Fibroblast of skin of right biceps (primary cell): ENCODE measurements around the gene NKD2.
"Not testable (repeated sequence)": the region's sequence is repeated elsewhere in the genome, so short reads cannot be mapped to it uniquely, and the experiment has no call there.

ENCODE experiments used
- DNase-seq: peaks from one replicate; pipeline ENCODE4 v3.0.0-alpha.2; 2013

NKD2 gene

GRCh38 chr5:1008451-1009358 lies at the start of gene NKD2:
TSS of gene NKD2 (plus strand) at chr5:1008802. CDS start at chr5:1009058, 256 bp downstream.
- DNase-seq: no peak

GRCh38 chr5:959581-960531 lies 48.7 kb upstream of the NKD2 start:
- DNase-seq: no peak

- no peak for DNase-seq
Observed at GRCh38 chr5:960551-960950, 48.1 kb upstream of the NKD2 start.

- no peak for DNase-seq
Observed at GRCh38 chr5:961002-961710, 47.4 kb upstream of the NKD2 start.

GRCh38 chr5:961711-962240 lies 46.8 kb upstream of the NKD2 start:
- DNase-seq: no peak

- no peak for DNase-seq
Observed at GRCh38 chr5:962386-962785, 46.2 kb upstream of the NKD2 start.

- no peak for DNase-seq
Observed at GRCh38 chr5:962801-963200, 45.8 kb upstream of the NKD2 start.

GRCh38 chr5:963310-963672 lies 45.3 kb upstream of the NKD2 start:
- DNase-seq: no peak

GRCh38 chr5:963673-964531 lies 44.7 kb upstream of the NKD2 start:
- peak; percentile 72 for DNase-seq

- no peak for DNase-seq
Observed at GRCh38 chr5:964821-965220, 43.8 kb upstream of the NKD2 start.

- DNase-seq: no peak
Observed at GRCh38 chr5:965604-966344, 42.8 kb upstream of the NKD2 start.

- DNase-seq: no peak
Observed at GRCh38 chr5:966345-966710, 42.3 kb upstream of the NKD2 start.

GRCh38 chr5:966941-967340 lies 41.7 kb upstream of the NKD2 start:
- DNase-seq: no peak

GRCh38 chr5:968881-969280 lies 39.7 kb upstream of the NKD2 start:
- DNase-seq: no peak

- peak; percentile 69 for DNase-seq
Observed at GRCh38 chr5:969408-969839, 39.2 kb upstream of the NKD2 start.

- DNase-seq: not testable (repeated sequence)
Observed at GRCh38 chr5:972575-972974, 36.0 kb upstream of the NKD2 start.

- DNase-seq: no peak
Observed at GRCh38 chr5:976849-977751, 31.5 kb upstream of the NKD2 start.

GRCh38 chr5:978054-978453 lies 30.5 kb upstream of the NKD2 start:
- DNase-seq: no peak

- DNase-seq: peak; percentile 54
Observed at GRCh38 chr5:978693-979092, 29.9 kb upstream of the NKD2 start.
